ENCODE results near the gene LEPROT. TPM values are rescaled to one million over a fixed set of nuclear protein-coding genes. Genes with fewer than 3 reads are reported as not detected.
"Not testable (repeated sequence)": the region's sequence is repeated elsewhere in the genome, so short reads cannot be mapped to it uniquely, and the experiment has no call there.

LEPROT gene, protein sequence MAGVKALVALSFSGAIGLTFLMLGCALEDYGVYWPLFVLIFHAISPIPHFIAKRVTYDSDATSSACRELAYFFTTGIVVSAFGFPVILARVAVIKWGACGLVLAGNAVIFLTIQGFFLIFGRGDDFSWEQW
- total RNA-seq: 59.5 TPM

- DNase-seq (ENCODE audit: low read depth in 2 of 3, low spot score in 2 of 3): no peak
Observed at GRCh38 chr1:65420590-65421350, at the start of gene LEPROT, which contains the start of gene LEPR. Gene LEPROT (plus strand): TSS chr1:65420668. CDS start chr1:65420725, 57 bp downstream. Gene LEPR (plus strand): TSS chr1:65420668. CDS start chr1:65565566, 144,898 bp downstream.

- DNase-seq (ENCODE audit: low read depth in 2 of 3, low spot score in 2 of 3): no peak
Observed at GRCh38 chr1:65371544-65371943, 48.9 kb upstream of the LEPROT start.

- peak in 1 of 3 donors; percentile 13 for DNase-seq (ENCODE audit: low read depth in 2 of 3, low spot score in 2 of 3)
Observed at GRCh38 chr1:65372557-65372956, 47.9 kb upstream of the LEPROT start.

- DNase-seq (ENCODE audit: low read depth in 2 of 3, low spot score in 2 of 3): no peak
Observed at GRCh38 chr1:65377496-65378246, 42.8 kb upstream of the LEPROT start.

DNA sequence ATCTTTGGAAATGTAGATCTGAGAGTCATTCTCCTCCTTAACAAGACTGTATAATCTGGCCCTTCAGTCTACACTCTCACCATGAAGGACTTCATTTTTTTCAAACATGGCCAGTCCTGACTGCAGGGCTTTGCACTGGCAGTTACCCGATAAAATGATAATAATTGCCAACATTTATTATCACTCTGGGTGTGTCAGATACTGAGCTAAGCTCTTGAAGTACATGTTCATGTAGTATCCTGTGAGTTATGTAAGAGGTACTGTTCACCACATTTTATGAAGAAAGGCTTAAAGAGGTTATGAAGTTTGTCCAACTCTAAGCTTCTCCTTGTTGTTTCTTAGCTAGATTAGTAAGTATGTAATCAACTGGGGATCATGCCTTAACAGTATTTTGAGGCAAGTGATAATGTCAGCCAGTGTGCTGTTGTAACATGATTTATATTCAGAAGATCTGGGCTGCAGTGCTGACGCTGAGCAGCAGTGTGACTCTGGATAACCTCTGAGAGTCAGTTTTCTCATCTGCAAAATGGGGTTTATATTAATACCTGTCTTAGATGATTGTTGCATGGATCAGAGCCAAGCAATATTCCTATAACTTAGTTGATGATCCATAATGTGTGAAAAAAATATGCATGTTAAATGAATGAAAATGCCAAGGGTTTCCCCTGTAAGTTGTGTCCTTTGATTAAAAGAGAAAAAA, 42.1 kb upstream of the LEPROT start:
- no peak for DNase-seq (ENCODE audit: low read depth in 2 of 3, low spot score in 2 of 3)

- not testable (repeated sequence) for DNase-seq (ENCODE audit: low read depth in 2 of 3, low spot score in 2 of 3)
Observed at GRCh38 chr1:65384426-65384825, 36.0 kb upstream of the LEPROT start.

- DNase-seq (ENCODE audit: low read depth in 2 of 3, low spot score in 2 of 3): no peak
Observed at GRCh38 chr1:65386439-65386838, 34.0 kb upstream of the LEPROT start.

DNA sequence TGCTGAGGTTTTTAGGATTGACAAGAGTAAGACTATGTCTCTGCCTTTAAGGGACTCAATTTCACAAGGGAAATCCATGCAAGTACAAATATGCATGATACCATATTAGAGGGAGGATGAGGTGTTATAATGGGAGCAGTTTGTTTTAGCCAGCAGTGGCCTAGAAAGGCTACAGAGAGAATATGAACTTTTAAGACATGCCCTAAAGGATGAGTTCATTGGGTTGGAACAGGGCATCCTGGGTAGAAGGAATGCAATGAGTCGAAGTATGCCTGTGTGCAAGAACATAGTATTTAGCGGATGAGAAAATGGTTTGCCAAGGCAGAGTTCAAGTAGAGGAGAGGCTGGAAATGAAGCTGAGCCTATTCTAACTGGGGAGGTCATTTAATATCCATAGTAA, 32.6 kb upstream of the LEPROT start:
- DNase-seq (ENCODE audit: low read depth in 2 of 3, low spot score in 2 of 3): no peak

GRCh38 chr1:65388908-65389695, 31.4 kb upstream of the LEPROT start:
- DNase-seq (ENCODE audit: low read depth in 2 of 3, low spot score in 2 of 3): no peak

- no peak for DNase-seq (ENCODE audit: low read depth in 2 of 3, low spot score in 2 of 3)
Observed at GRCh38 chr1:65392497-65392896, 28.0 kb upstream of the LEPROT start.

- no peak for DNase-seq (ENCODE audit: low read depth in 2 of 3, low spot score in 2 of 3)
Observed at GRCh38 chr1:65393347-65393746, 27.1 kb upstream of the LEPROT start.

GRCh38 chr1:65393928-65394327, 26.5 kb upstream of the LEPROT start:
- DNase-seq (ENCODE audit: low read depth in 2 of 3, low spot score in 2 of 3): no peak

GRCh38 chr1:65395887-65396612, 24.4 kb upstream of the LEPROT start:
- no peak for DNase-seq (ENCODE audit: low read depth in 2 of 3, low spot score in 2 of 3)

DNA sequence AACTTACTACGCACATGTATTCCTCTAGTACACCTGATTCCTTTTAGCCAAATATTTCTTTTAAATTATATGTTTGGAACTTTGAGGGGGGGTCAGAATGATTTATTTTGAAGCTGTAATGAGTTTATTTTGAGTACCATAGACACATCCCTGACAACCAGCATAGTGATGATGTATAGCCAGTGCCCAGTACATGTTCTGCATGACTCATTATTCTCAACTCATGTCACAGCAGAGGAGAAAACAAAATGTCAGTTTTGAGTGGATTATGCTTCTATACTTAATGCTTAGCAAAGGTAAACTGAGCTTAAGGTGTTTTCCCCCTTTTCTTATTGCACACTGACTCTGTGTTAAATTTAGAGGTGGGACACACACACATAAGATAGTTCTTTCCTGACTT, 22.4 kb upstream of the LEPROT start:
- DNase-seq (ENCODE audit: low read depth in 2 of 3, low spot score in 2 of 3): no peak

- no peak for DNase-seq (ENCODE audit: low read depth in 2 of 3, low spot score in 2 of 3)
Observed at GRCh38 chr1:65399003-65399402, 21.5 kb upstream of the LEPROT start.

GRCh38 chr1:65401612-65402011, 18.9 kb upstream of the LEPROT start:
- DNase-seq (ENCODE audit: low read depth in 2 of 3, low spot score in 2 of 3): no peak

DNA sequence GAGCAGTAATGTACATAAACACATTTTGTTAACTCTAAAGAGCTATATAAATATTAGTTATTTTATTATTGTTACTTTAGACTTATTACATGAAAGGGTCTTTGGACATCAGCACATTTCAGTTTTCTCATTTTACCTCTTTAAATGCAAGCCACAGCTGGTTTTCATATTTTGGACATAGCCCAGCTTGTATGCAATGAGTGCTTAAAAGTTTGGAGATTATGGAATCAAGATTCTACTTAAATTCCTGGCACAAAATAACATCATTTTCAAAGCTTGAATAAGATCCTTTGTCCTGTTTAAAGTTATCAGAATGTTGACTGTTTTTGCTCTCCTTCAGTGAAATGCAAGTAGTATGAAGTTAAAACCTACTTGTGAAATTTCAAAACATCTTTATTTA, 15.5 kb upstream of the LEPROT start:
- DNase-seq (ENCODE audit: low read depth in 2 of 3, low spot score in 2 of 3): no peak

DNA sequence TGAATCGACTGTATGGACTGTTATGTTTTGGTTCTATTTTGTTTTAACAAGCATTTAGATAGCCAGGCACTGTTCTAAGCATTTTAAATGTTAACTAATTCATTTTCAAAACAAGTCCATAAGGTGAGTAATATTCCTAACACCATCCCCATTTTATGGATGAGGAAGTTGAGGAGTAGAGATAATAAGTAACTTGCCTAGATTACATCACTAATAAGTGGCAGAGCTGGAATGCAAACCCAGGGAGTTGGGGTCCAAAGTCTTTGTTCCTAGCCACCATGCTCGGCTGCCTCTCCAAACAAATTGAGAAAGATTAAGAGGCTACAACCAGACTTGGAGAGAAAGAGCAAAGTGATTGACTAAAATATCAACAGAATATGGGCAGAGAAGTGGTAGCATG, 12.6 kb upstream of the LEPROT start:
- DNase-seq (ENCODE audit: low read depth in 2 of 3, low spot score in 2 of 3): no peak

- no peak for DNase-seq (ENCODE audit: low read depth in 2 of 3, low spot score in 2 of 3)
Observed at GRCh38 chr1:65409314-65409713, 11.2 kb upstream of the LEPROT start.
